B cell (primary cell): ENCODE results near the gene LIPE. TPM values are rescaled to one million over a fixed set of nuclear protein-coding genes. Genes with fewer than 3 reads are reported as not detected.

Source experiments
- polyA plus RNA-seq: library from polyadenylated mRNA; depleted of rRNA; stranded (reverse); fragments of >200 nt; gene quantifications from 2 replicates; pipeline ENCODE4 v1.2.3, GENCODE V29; 2012
- small RNA-seq: library from RNA; depleted of rRNA; stranded (forward); fragments of <200 nt; gene quantifications from one replicate; pipeline ENCODE3, GENCODE V24; 2012; ENCODE audit warnings: low replicate concordance, low read depth; ENCODE audit not compliant: insufficient read length
- total RNA-seq, 2 donors: library from RNA; stranded (reverse); fragments of 120-200 nt in 1 of 2; gene quantifications; 1 replicate in 1 of 2; 2 replicates in 1 of 2; pipeline versions ENCODE4 v1.2.3 to v1.2.4, GENCODE V29; 2013 to 2022

Gene LIPE
- total and polyA plus RNA-seq, 2 donors (not counting 1 experiment from before 2014, with no cell fraction given), result 46.9 to 49.4 TPM

Small RNAs within 50 kb of the gene (small RNA-seq; reads per million reads assigned to genes)
- gene RNU4-60P, result not detected

Other genes with a start within 250 kb of the LIPE start
- 52.8 and 59.5 TPM in 2 replicates for gene DEDD2, start 209.7 kb downstream of the LIPE start, total RNA-seq
- gene DEDD2, start 209.7 kb downstream of the LIPE start, polyA plus RNA-seq, result 74.2 and 90.6 TPM in 2 replicates
- gene ZNF526, start 207.1 kb downstream of the LIPE start, total RNA-seq, result 19.0 and 21.3 TPM in 2 replicates
- 2.9 and 4.9 TPM in 2 replicates for gene ZNF526, start 207.1 kb downstream of the LIPE start, polyA plus RNA-seq
- 36.8 and 42.0 TPM in 2 replicates for gene GSK3A, start 184.8 kb downstream of the LIPE start, total RNA-seq
- 26.2 and 38.5 TPM in 2 replicates for gene GSK3A, start 184.8 kb downstream of the LIPE start, polyA plus RNA-seq
- 48.6 and 62.1 TPM in 2 replicates for gene ERF, start 172.3 kb downstream of the LIPE start, total RNA-seq
- gene ERF, start 172.3 kb downstream of the LIPE start, polyA plus RNA-seq, result 51.5 and 96.4 TPM in 2 replicates
- gene CIC, start 158.1 kb downstream of the LIPE start, total RNA-seq, result 119 and 123 TPM in 2 replicates
- gene CIC, start 158.1 kb downstream of the LIPE start, polyA plus RNA-seq, result 75.7 and 77.8 TPM in 2 replicates
- gene PRR19, start 125.3 kb downstream of the LIPE start, total RNA-seq, result 0.41 and 0.54 TPM in 2 replicates
- gene PRR19, start 125.3 kb downstream of the LIPE start, polyA plus RNA-seq, result 0.26 and 0.39 TPM in 2 replicates
- gene PAFAH1B3, start 124.8 kb downstream of the LIPE start, total RNA-seq, result 13.6 and 15.9 TPM in 2 replicates
- 20.8 and 29.2 TPM in 2 replicates for gene PAFAH1B3, start 124.8 kb downstream of the LIPE start, polyA plus RNA-seq
- gene TMEM145, start 114.1 kb downstream of the LIPE start, total RNA-seq, result not detected in 2 replicates
- not detected in 2 replicates for gene TMEM145, start 114.1 kb downstream of the LIPE start, polyA plus RNA-seq
- gene MEGF8, start 101.8 kb downstream of the LIPE start, total RNA-seq, result 26.5 and 26.6 TPM in 2 replicates
- 8.2 and 8.8 TPM in 2 replicates for gene MEGF8, start 101.8 kb downstream of the LIPE start, polyA plus RNA-seq
- 4.0 and 4.1 TPM in 2 replicates for gene CNFN, start 37.1 kb downstream of the LIPE start, total RNA-seq
- gene CNFN, start 37.1 kb downstream of the LIPE start, polyA plus RNA-seq, result 10.1 and 23.2 TPM in 2 replicates
- gene CXCL17, start 15.6 kb upstream of the LIPE start, total RNA-seq, result not detected in 2 replicates
- gene CXCL17, start 15.6 kb upstream of the LIPE start, polyA plus RNA-seq, result not detected in 2 replicates
- gene CEACAM1, start 101.1 kb upstream of the LIPE start, total RNA-seq, result 12.8 and 14.6 TPM in 2 replicates
- gene CEACAM1, start 101.1 kb upstream of the LIPE start, polyA plus RNA-seq, result 5.8 and 8.8 TPM in 2 replicates
- not detected in 2 replicates for gene CEACAM8, start 167.5 kb upstream of the LIPE start, total RNA-seq
- not detected in 2 replicates for gene CEACAM8, start 167.5 kb upstream of the LIPE start, polyA plus RNA-seq